Right cardiac atrium (tissue), 5 donors: Measurements from ENCODE around the gene PRR30. TPM values are rescaled to one million over a fixed set of nuclear protein-coding genes. Genes with fewer than 3 reads are reported as not detected.

Source experiments
- ATAC-seq, 2 donors: fragments of 200-7000 bp; cut with Tn5 transposase; one replicate each; pipeline versions ENCODE4 v1.8.0 to v1.9.1; 2020; ENCODE audit warnings: moderate library complexity in 2 of 2, mild to moderate bottlenecking in 1 of 2
- DNase-seq, 3 donors: peaks; one replicate each; pipeline ENCODE4 v3.0.0-alpha.2; 2020
- H3K27ac ChIP-seq: one replicate; pipeline ENCODE4 v1.5.1; 2013; ENCODE audit warnings: mild to moderate bottlenecking, low read length, control low read depth, moderate library complexity
- H3K27me3 ChIP-seq: one replicate; pipeline ENCODE4 v1.6.1; 2013; ENCODE audit not compliant: control insufficient read depth, insufficient read depth
- H3K4me1 ChIP-seq: one replicate; pipeline ENCODE4 v1.6.1; 2013; ENCODE audit warnings: low read length; ENCODE audit not compliant: control insufficient read depth, insufficient read depth
- H3K4me3 ChIP-seq: one replicate; pipeline ENCODE4 v1.5.1; 2013; ENCODE audit warnings: low read length, control low read depth
- H3K9me3 ChIP-seq: one replicate; pipeline ENCODE4 v1.6.1; 2013; ENCODE audit warnings: low read length; ENCODE audit not compliant: control insufficient read depth
- WGBS: extraction: QIAGEN DNeasy Blood & Tissue Kit; methylation state at CpG from one replicate; pipeline ENCODE4 v1.1.7; 2013; 5-methylcytosine and 5-hydroxymethylcytosine counted together
- intact Hi-C, 4 donors: fragments of 100-400 bp; cut with DNase I; formaldehyde crosslinking; loops; one replicate each; pipeline versions ENCODE4 v1.11.0 to v1.14.0; 2022 to 2023
- polyA plus RNA-seq: library from polyadenylated mRNA; stranded (reverse); fragments of 200-250 nt; gene quantifications from one replicate; pipeline ENCODE4 v1.2.3, GENCODE V29; 2013
- total RNA-seq, 4 donors: library from RNA; stranded (reverse); fragmentation: NEBNext Ultra II Directional; extraction: Animal tissue kit (Norgen Biotek cat#: 25700); gene quantifications; one replicate each; pipeline ENCODE4 v1.2.1, GENCODE V29; 2021
- donor health status: healthy with polysubstance abuse.
- donor health status: DM: no; HTN: yes; CAD: no.
- donor health status: DM: no; HTN: no; CAD: no.
- donor health status: DM: no; HTN: yes; CAD: no; lungs with severe emphysema.
- donor health status: DM: yes; HTN: yes; CAD: no.

PRR30 gene
- total and polyA plus RNA-seq, 5 donors, result not detected

- H3K4me3 ChIP-seq, result no peak overlapping the region
- DNase-seq, result no peak
- H3K9me3 ChIP-seq, result no peaks in the 10 kb centered on the region
- no peaks in the 10 kb centered on the region for H3K27me3 ChIP-seq
- ATAC-seq, result no peak
- 91% methylated on average over 2 of the region's 2 CpGs for WGBS
- H3K27ac ChIP-seq, result no peak overlapping the region
- no peaks in the 10 kb centered on the region for H3K4me1 ChIP-seq
- intact Hi-C loops, result loop anchor here (5.0 to 10.0 kb wide), 3 partner anchors 97 to 189 kb away; partner anchors contain the start of gene TRIM54 (in 3 of the 4)
Measured at GRCh38 chr2:27095427-27095744, 43.8 kb downstream of the PRR30 start.

- Histone ChIP-seq H3K27me3 (no peaks in the 10 kb centered on the region), H3K4me1 (no peaks in the 10 kb centered on the region), H3K27ac (no peak overlapping the region), H3K4me3 (no peak overlapping the region), H3K9me3 (no peaks in the 10 kb centered on the region)
- WGBS, result 93% methylated on average over 24 of the region's 24 CpGs
- ATAC-seq (no peak), DNase-seq (peak in 1 of 3 donors; percentile 40)
- intact Hi-C loops, result loop anchor here in 2 of 4 donors (10.0 kb wide), 1 partner anchor 190 kb away; the partner anchor contains the start of gene TRIM54 (in 2 of the 2)
Measured at GRCh38 chr2:27094353-27094984, 44.7 kb downstream of the PRR30 start.

GRCh38 chr2:27093430-27094352 lies 45.5 kb downstream of the PRR30 start:
- no peaks in the 10 kb centered on the region for H3K9me3 ChIP-seq
- H3K27me3 ChIP-seq, result no peaks in the 10 kb centered on the region
- ATAC-seq (no peak), DNase-seq (peak in 1 of 3 donors; percentile 20)
- no peaks in the 10 kb centered on the region for H3K4me1 ChIP-seq
- H3K27ac ChIP-seq, result no peak overlapping the region
- intact Hi-C loops, result loop anchor here in 2 of 4 donors (10.0 kb wide), 1 partner anchor 191 kb away; the partner anchor contains the start of gene TRIM54 (in 2 of the 2)
- H3K4me3 ChIP-seq, result no peak overlapping the region
- 90% methylated on average over 6 of the region's 6 CpGs for WGBS

- intact Hi-C loops, result loop anchor here in 2 of 4 donors (10.0 kb wide), 1 partner anchor 192 kb away; the partner anchor contains the start of gene TRIM54 (in 2 of the 2)
- ATAC-seq (no peak), DNase-seq (peak in 1 of 3 donors; percentile 40)
- no peaks in the 10 kb centered on the region for H3K27me3 ChIP-seq
- WGBS, result 65% methylated on average over 10 of the region's 10 CpGs
- H3K4me1 ChIP-seq, result no peaks in the 10 kb centered on the region
- H3K27ac ChIP-seq, result no peak overlapping the region
- no peaks in the 10 kb centered on the region for H3K9me3 ChIP-seq
- no peak overlapping the region for H3K4me3 ChIP-seq
Measured at GRCh38 chr2:27092696-27093429, 46.3 kb downstream of the PRR30 start.

GRCh38 chr2:27091746-27092695 lies 47.2 kb downstream of the PRR30 start:
- Histone ChIP-seq H3K27ac (no peak overlapping the region), H3K27me3 (no peaks in the 10 kb centered on the region), H3K4me1 (no peaks in the 10 kb centered on the region), H3K4me3 (no peak overlapping the region), H3K9me3 (no peaks in the 10 kb centered on the region)
- DNase-seq (peak in 1 of 3 donors; percentile 13), ATAC-seq (no peak)
- 76% methylated on average over 25 of the region's 25 CpGs for WGBS
- intact Hi-C loops, result loop anchor here in 2 of 4 donors (10.0 kb wide), 1 partner anchor 193 kb away; the partner anchor contains the start of gene TRIM54 (in 2 of the 2)

GRCh38 chr2:27089111-27089954 lies 49.9 kb downstream of the PRR30 start:
- ATAC-seq, result no peak
- H3K27me3 ChIP-seq, result no peaks in the 10 kb centered on the region
- WGBS, result 89% methylated on average over 14 of the region's 14 CpGs
- H3K4me3 ChIP-seq, result no peak overlapping the region
- DNase-seq, result peak in 1 of 3 donors; percentile 36
- no peaks in the 10 kb centered on the region for H3K9me3 ChIP-seq
- H3K27ac ChIP-seq, result no peak overlapping the region
- intact Hi-C loops, result loop anchor here (5.0 to 10.0 kb wide), 5 partner anchors 37 to 127 kb away; partner anchors contain the start of genes TMEM214 (in 3 of the 4) and AGBL5 (in 1 of the 4)
- H3K4me1 ChIP-seq, result no peaks in the 10 kb centered on the region

GRCh38 chr2:27088634-27089033 lies 50.6 kb downstream of the PRR30 start:
- no peaks in the 10 kb centered on the region for H3K9me3 ChIP-seq
- H3K4me1 ChIP-seq, result no peaks in the 10 kb centered on the region
- WGBS, result 88% methylated on average over 6 of the region's 6 CpGs
- H3K27ac ChIP-seq, result no peak overlapping the region
- no peak overlapping the region for H3K4me3 ChIP-seq
- DNase-seq (no peak), ATAC-seq (no peak)
- no peaks in the 10 kb centered on the region for H3K27me3 ChIP-seq
- intact Hi-C loops, result loop anchor here (5.0 to 10.0 kb wide), 5 partner anchors 36 to 126 kb away; partner anchors contain the start of genes TMEM214 (in 3 of the 4) and AGBL5 (in 1 of the 4)

- Histone ChIP-seq H3K27me3 (no peaks in the 10 kb centered on the region), H3K4me3 (no peak overlapping the region), H3K4me1 (no peaks in the 10 kb centered on the region), H3K27ac (no peak overlapping the region), H3K9me3 (no peaks in the 10 kb centered on the region)
- peak in 1 of 3 donors; percentile 9 for DNase-seq
- WGBS, result 84% methylated on average over 5 of the region's 5 CpGs
- intact Hi-C loops, result loop anchor here (5.0 to 10.0 kb wide), 5 partner anchors 36 to 126 kb away; partner anchors contain the start of genes TMEM214 (in 3 of the 4) and AGBL5 (in 1 of the 4)
- no peak for ATAC-seq
Measured at GRCh38 chr2:27087823-27088410, 51.3 kb downstream of the PRR30 start.
